HepG2 (cell line): ENCODE measurements around the gene REEP2. TPM values are rescaled to one million over a fixed set of nuclear protein-coding genes. Genes with fewer than 3 reads are reported as not detected.
A peak's percentile ranks its signal among the peaks of the same experiment; 100 is the strongest.

ENCODE experiments used
- ASH2L ChIP-seq: fragments of 300-600, 200-600 bp; sonication (generic); IDR thresholded peaks from 2 replicates; pipeline ENCODE4 v1.7.0; 2017; ENCODE audit warnings: low read depth, mild to moderate bottlenecking, moderate library complexity, mixed read lengths, low read length; ENCODE audit not compliant: insufficient read length
- ELF3 ChIP-seq: IDR thresholded peaks from 2 replicates; pipeline ENCODE4 v1.6.1; 2016; ENCODE audit warnings: missing genetic modification reagents, missing compliant biosample characterization
- ERF ChIP-seq: IDR thresholded peaks from 2 replicates; pipeline ENCODE4 v1.6.1; 2018; ENCODE audit warnings: missing biosample characterization, missing genetic modification reagents
- HDAC2 ChIP-seq: sonication (generic); formaldehyde crosslinking; IDR thresholded peaks from 2 replicates; pipeline ENCODE4 v1.4.0; 2020; ENCODE audit warnings: missing genetic modification reagents
- KLF9 ChIP-seq: IDR thresholded peaks from 2 replicates; pipeline ENCODE4 v1.6.1; 2016; ENCODE audit warnings: low read depth
- NR2F6 ChIP-seq, 2 experiments: IDR thresholded peaks; 2 replicates each; pipeline ENCODE4 v1.6.1; 2016; ENCODE audit warnings: antibody characterized with exemption in 1 of 2, mild to moderate bottlenecking in 1 of 2
- SALL1 ChIP-seq: sonication (generic); formaldehyde crosslinking; IDR thresholded peaks from 2 replicates; pipeline ENCODE4 v1.8.0; 2022; ENCODE audit warnings: mild to moderate bottlenecking, missing genetic modification reagents
- SIN3B ChIP-seq: fragments of 150-350 bp; IDR thresholded peaks from 2 replicates; pipeline ENCODE4 v1.6.1; 2014; ENCODE audit warnings: low read length
- SOX6 ChIP-seq, 2 experiments: fragments of 450-650 bp in 1 of 2; sonication (generic) in 1 of 2; formaldehyde crosslinking in 1 of 2; IDR thresholded peaks; 2 replicates each; pipeline versions ENCODE4 v1.4.0 to v1.6.1; 2017 to 2020; ENCODE audit warnings: antibody characterized with exemption in 1 of 2, mild to moderate bottlenecking in 1 of 2, missing genetic modification reagents in 1 of 2
- TGIF2 ChIP-seq: IDR thresholded peaks from 2 replicates; pipeline ENCODE4 v1.6.1; 2016; ENCODE audit warnings: control low read depth, missing compliant biosample characterization
- ZNF205 ChIP-seq: IDR thresholded peaks from 2 replicates; pipeline ENCODE4 v1.6.1; 2018; ENCODE audit warnings: missing biosample characterization, missing genetic modification reagents
- ZNF670 ChIP-seq: sonication (generic); formaldehyde crosslinking; IDR thresholded peaks from 2 replicates; pipeline ENCODE4 v1.8.0; 2022; ENCODE audit warnings: mild to moderate bottlenecking, missing genetic modification reagents, borderline replicate concordance
- ZNF891 ChIP-seq: sonication (generic); formaldehyde crosslinking; IDR thresholded peaks from 2 replicates; pipeline ENCODE4 v1.5.0; 2020; ENCODE audit warnings: mild to moderate bottlenecking, missing genetic modification reagents
- polyA plus RNA-seq, 8 experiments: library from polyadenylated mRNA; depleted of rRNA in 3 of 8; stranded (reverse) in 7 of 8; unstranded in 1 of 8; fragments of >200 nt; fragmentation: Illumina TruSeq in 4 of 8; extraction: Trizol in 4 of 8; gene quantifications; 2 replicates each; pipeline versions ENCODE4 v1.2.1 to v1.2.3, GENCODE V29; 2011 to 2016; ENCODE audit warnings: low read depth in 4 of 8, missing spikeins in 1 of 8, mixed read lengths in 1 of 8; ENCODE audit not compliant: insufficient read depth in 1 of 8
- total RNA-seq, 5 experiments: library from RNA; depleted of rRNA; stranded (reverse); fragments of >200 nt; fragmentation: Illumina TruSeq; extraction: Trizol; gene quantifications; 2 replicates each; pipeline ENCODE4 v1.2.3, GENCODE V29; 2016; ENCODE audit warnings: low read depth in 1 of 5
- TF ChIP-seq, protein P1 (sequence below): conservative IDR thresholded peaks from 2 replicates; pipeline ENCODE4 v1.6.1; 2018; ENCODE audit warnings: missing genetic modification reagents
- TF ChIP-seq, protein P2 (sequence below): sonication (generic); formaldehyde crosslinking; IDR thresholded peaks from 2 replicates; pipeline ENCODE4 v1.4.0; 2020; ENCODE audit warnings: missing genetic modification reagents, borderline replicate concordance
- TF ChIP-seq, protein P3 (sequence below): IDR thresholded peaks from 2 replicates; pipeline ENCODE4 v1.6.1; 2012; ENCODE audit warnings: inconsistent platforms
- TF ChIP-seq, protein P4 (sequence below): IDR thresholded peaks from 2 replicates; pipeline ENCODE4 v1.6.1; 2016; ENCODE audit warnings: missing compliant biosample characterization, missing genetic modification reagents, borderline replicate concordance
- TF ChIP-seq, protein P5 (sequence below): sonication (generic); formaldehyde crosslinking; IDR thresholded peaks from 2 replicates; pipeline ENCODE4 v1.8.0; 2022; ENCODE audit warnings: low read depth, missing genetic modification reagents
- TF ChIP-seq, protein P6 (sequence below), 2 experiments: sonication (generic) in 1 of 2; formaldehyde crosslinking in 1 of 2; IDR thresholded peaks; 2 replicates each; pipeline versions ENCODE4 v1.4.0 to v1.6.1; 2018 to 2020; ENCODE audit warnings: missing genetic modification reagents in 2 of 2, borderline replicate concordance in 1 of 2, low read depth in 1 of 2, mild to moderate bottlenecking in 1 of 2, missing biosample characterization in 1 of 2

REEP2 gene
- total and polyA plus RNA-seq, 2 of the 13 experiments (the other 11 are each of a cell fraction or from before 2014, with no cell fraction given): 5.3 to 7.8 TPM

DNA sequence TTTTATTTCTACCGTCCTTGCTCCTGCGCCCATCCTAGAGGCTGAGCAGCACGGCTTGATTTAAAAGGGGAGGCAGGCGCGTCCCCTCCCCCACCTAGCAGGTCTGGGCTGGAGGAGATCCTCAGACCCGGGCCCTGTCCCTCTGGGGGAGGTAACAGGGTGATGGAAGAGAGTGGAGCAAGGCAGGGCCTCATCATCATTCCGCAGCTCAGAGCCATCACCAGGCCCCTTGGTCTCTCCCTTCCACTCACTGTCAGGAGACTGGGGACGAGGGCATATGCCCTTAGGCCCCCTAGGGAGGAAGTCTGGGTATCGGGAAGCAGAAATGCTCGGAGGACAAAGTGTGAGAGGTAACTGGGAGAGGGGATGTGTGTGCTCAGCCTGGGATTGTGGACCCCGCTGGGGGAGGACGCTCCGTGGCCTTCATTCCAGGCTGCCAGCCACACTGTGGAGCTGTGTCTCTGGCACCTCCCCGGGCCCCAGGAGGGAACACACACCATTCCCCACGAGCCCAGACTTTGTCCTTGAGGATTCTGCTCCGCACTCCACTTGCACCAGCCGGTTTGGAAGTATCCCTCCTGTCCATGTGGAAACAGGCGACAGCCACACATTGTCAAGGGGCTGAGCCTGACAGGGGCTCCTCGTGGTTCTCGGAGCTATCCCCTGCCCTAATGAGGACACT lies 761 bp downstream of the REEP2 start (continued):
- TF ChIP-seq ZNF670 (CRISPR knock-in tag): 0 out of 2 replicates have a peak, but pooled peaks have one; percentile 34
- 0 out of 2 replicates have a peak, but pooled peaks have one; percentile 32 for TF ChIP-seq TGIF2 (CRISPR knock-in tag)
- TF ChIP-seq SOX6 (IDR thresholded peaks at IDR 0.05): no peak
- TF ChIP-seq SOX6 (CRISPR knock-in tag; IDR thresholded peaks at IDR 0.05): no peak
- TF ChIP-seq, protein P1, sequence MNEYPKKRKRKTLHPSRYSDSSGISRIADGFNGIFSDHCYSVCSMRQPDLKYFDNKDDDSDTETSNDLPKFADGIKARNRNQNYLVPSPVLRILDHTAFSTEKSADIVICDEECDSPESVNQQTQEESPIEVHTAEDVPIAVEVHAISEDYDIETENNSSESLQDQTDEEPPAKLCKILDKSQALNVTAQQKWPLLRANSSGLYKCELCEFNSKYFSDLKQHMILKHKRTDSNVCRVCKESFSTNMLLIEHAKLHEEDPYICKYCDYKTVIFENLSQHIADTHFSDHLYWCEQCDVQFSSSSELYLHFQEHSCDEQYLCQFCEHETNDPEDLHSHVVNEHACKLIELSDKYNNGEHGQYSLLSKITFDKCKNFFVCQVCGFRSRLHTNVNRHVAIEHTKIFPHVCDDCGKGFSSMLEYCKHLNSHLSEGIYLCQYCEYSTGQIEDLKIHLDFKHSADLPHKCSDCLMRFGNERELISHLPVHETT: no peak
- TF ChIP-seq, protein P2, sequence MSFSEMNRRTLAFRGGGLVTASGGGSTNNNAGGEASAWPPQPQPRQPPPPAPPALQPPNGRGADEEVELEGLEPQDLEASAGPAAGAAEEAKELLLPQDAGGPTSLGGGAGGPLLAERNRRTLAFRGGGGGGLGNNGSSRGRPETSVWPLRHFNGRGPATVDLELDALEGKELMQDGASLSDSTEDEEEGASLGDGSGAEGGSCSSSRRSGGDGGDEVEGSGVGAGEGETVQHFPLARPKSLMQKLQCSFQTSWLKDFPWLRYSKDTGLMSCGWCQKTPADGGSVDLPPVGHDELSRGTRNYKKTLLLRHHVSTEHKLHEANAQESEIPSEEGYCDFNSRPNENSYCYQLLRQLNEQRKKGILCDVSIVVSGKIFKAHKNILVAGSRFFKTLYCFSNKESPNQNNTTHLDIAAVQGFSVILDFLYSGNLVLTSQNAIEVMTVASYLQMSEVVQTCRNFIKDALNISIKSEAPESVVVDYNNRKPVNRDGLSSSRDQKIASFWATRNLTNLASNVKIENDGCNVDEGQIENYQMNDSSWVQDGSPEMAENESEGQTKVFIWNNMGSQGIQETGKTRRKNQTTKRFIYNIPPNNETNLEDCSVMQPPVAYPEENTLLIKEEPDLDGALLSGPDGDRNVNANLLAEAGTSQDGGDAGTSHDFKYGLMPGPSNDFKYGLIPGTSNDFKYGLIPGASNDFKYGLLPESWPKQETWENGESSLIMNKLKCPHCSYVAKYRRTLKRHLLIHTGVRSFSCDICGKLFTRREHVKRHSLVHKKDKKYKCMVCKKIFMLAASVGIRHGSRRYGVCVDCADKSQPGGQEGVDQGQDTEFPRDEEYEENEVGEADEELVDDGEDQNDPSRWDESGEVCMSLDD (CRISPR knock-in tag): no peak
- TF ChIP-seq ERF (CRISPR knock-in tag): no peak
- TF ChIP-seq, protein P3, sequence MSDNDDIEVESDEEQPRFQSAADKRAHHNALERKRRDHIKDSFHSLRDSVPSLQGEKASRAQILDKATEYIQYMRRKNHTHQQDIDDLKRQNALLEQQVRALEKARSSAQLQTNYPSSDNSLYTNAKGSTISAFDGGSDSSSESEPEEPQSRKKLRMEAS: no peak
- TF ChIP-seq ZNF205 (CRISPR knock-in tag): 0 out of 2 replicates have a peak, but pooled peaks have one; percentile 25
- TF ChIP-seq, protein P4, sequence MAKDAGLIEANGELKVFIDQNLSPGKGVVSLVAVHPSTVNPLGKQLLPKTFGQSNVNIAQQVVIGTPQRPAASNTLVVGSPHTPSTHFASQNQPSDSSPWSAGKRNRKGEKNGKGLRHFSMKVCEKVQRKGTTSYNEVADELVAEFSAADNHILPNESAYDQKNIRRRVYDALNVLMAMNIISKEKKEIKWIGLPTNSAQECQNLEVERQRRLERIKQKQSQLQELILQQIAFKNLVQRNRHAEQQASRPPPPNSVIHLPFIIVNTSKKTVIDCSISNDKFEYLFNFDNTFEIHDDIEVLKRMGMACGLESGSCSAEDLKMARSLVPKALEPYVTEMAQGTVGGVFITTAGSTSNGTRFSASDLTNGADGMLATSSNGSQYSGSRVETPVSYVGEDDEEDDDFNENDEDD: 0 out of 2 replicates have a peak, but pooled peaks have one; percentile 22
- TF ChIP-seq SIN3B: no peak
- TF ChIP-seq ZNF891 (CRISPR knock-in tag): no peak
- TF ChIP-seq, protein P5, sequence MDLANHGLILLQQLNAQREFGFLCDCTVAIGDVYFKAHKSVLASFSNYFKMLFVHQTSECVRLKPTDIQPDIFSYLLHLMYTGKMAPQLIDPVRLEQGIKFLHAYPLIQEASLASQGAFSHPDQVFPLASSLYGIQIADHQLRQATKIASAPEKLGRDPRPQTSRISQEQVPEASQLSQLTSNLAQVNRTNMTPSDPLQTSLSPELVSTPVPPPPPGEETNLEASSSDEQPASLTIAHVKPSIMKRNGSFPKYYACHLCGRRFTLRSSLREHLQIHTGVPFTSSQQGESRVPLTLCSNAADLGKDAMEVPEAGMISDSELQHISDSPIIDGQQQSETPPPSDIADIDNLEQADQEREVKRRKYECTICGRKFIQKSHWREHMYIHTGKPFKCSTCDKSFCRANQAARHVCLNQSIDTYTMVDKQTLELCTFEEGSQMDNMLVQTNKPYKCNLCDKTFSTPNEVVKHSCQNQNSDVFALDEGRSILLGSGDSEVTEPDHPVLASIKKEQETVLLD: no peak
- TF ChIP-seq, protein P6, sequence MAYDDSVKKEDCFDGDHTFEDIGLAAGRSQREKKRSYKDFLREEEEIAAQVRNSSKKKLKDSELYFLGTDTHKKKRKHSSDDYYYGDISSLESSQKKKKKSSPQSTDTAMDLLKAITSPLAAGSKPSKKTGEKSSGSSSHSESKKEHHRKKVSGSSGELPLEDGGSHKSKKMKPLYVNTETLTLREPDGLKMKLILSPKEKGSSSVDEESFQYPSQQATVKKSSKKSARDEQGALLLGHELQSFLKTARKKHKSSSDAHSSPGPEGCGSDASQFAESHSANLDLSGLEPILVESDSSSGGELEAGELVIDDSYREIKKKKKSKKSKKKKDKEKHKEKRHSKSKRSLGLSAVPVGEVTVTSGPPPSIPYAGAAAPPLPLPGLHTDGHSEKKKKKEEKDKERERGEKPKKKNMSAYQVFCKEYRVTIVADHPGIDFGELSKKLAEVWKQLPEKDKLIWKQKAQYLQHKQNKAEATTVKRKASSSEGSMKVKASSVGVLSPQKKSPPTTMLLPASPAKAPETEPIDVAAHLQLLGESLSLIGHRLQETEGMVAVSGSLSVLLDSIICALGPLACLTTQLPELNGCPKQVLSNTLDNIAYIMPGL (CRISPR knock-in tag; IDR thresholded peaks at IDR 0.05; ENCODE audit: borderline replicate concordance in 1 of 2, low read depth in 1 of 2): peak in 1 of 2 experiments; percentile 10; a peak in 1 of 4 replicates
- TF ChIP-seq ELF3 (CRISPR knock-in tag): no peak
- TF ChIP-seq SALL1 (CRISPR knock-in tag): 0 out of 2 replicates have a peak, but pooled peaks have one; percentile 10
- TF ChIP-seq NR2F6 (IDR thresholded peaks at IDR 0.05): no peak
- no peak for TF ChIP-seq NR2F6 (CRISPR knock-in tag; IDR thresholded peaks at IDR 0.05)
- TF ChIP-seq ASH2L: no peak
- TF ChIP-seq HDAC2 (CRISPR knock-in tag): 0 out of 2 replicates have a peak, but pooled peaks have one; percentile 1
- no peak for TF ChIP-seq KLF9 (CRISPR knock-in tag)
